Measurements from ENCODE around the gene TBCE. TPM values are rescaled to one million over a fixed set of nuclear protein-coding genes. Genes with fewer than 3 reads are reported as not detected.

The TBCE gene
- total and polyA plus RNA-seq, 9 of the 15 experiments (the other 6 are each of a cell fraction or from before 2014, with no cell fraction given): 52.6 to 92.1 (median 82.1) TPM

DNA sequence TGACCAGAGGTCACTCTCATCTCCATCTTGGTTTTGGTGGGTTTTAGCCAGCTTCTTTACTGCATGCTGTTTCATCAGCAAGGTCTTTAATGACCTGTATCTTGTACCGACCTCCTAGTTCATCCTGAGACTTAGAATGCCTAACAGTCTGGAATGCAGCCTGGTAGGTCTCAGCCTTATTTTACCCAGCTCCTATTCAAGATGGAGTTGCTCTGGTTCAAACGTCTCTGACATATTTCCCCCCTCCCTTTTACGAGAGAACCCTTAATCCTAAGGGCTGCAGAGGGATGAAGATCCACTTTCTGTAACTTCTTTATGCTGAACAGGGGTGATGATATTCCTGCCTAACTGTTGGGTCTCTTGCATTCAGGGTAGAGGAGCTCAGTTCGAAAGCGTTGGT is 43.2 kb downstream of the TBCE start (continued):
- TF ChIP-seq, protein P1, sequence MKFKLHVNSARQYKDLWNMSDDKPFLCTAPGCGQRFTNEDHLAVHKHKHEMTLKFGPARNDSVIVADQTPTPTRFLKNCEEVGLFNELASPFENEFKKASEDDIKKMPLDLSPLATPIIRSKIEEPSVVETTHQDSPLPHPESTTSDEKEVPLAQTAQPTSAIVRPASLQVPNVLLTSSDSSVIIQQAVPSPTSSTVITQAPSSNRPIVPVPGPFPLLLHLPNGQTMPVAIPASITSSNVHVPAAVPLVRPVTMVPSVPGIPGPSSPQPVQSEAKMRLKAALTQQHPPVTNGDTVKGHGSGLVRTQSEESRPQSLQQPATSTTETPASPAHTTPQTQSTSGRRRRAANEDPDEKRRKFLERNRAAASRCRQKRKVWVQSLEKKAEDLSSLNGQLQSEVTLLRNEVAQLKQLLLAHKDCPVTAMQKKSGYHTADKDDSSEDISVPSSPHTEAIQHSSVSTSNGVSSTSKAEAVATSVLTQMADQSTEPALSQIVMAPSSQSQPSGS (CRISPR knock-in tag; IDR thresholded peaks at IDR 0.05): no peak
- TF ChIP-seq, protein P2, sequence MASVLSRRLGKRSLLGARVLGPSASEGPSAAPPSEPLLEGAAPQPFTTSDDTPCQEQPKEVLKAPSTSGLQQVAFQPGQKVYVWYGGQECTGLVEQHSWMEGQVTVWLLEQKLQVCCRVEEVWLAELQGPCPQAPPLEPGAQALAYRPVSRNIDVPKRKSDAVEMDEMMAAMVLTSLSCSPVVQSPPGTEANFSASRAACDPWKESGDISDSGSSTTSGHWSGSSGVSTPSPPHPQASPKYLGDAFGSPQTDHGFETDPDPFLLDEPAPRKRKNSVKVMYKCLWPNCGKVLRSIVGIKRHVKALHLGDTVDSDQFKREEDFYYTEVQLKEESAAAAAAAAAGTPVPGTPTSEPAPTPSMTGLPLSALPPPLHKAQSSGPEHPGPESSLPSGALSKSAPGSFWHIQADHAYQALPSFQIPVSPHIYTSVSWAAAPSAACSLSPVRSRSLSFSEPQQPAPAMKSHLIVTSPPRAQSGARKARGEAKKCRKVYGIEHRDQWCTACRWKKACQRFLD (CRISPR knock-in tag; IDR thresholded peaks at IDR 0.05): peak; percentile 56; the same call in 1 of the 2 replicates
- TF ChIP-seq PYGO2 (tag; IDR thresholded peaks at IDR 0.05) (peak; percentile 77), PTTG1 (tag; IDR thresholded peaks at IDR 0.05; ENCODE audit: low read depth) (peak; percentile 85), ZNF507 (tag; conservative IDR thresholded peaks at IDR 0.05) (0 out of 2 replicates have a peak, but pooled peaks have one; percentile 19), NR4A1 (CRISPR knock-in tag; IDR thresholded peaks at IDR 0.05) (no peak), NR4A1 (tag; IDR thresholded peaks at IDR 0.05) (peak; percentile 78), ZNF311 (CRISPR knock-in tag; IDR thresholded peaks at IDR 0.05) (0 out of 2 replicates have a peak, but pooled peaks have one; percentile 72), ZNF41 (CRISPR knock-in tag; conservative IDR thresholded peaks at IDR 0.05) (0 out of 2 replicates have a peak, but pooled peaks have one; percentile 51), ZNF175 (CRISPR knock-in tag; IDR thresholded peaks at IDR 0.05; ENCODE audit: low read depth) (peak; percentile 61), BACH1 (tag; IDR thresholded peaks at IDR 0.05) (peak; percentile 29; the same call in 1 of the 2 replicates)
- TF ChIP-seq, protein P3, sequence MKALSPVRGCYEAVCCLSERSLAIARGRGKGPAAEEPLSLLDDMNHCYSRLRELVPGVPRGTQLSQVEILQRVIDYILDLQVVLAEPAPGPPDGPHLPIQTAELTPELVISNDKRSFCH (CRISPR knock-in tag; IDR thresholded peaks at IDR 0.05): no peak
- TF ChIP-seq, protein P3 (tag; IDR thresholded peaks at IDR 0.05): peak; percentile 84
- TF ChIP-seq, protein P4, sequence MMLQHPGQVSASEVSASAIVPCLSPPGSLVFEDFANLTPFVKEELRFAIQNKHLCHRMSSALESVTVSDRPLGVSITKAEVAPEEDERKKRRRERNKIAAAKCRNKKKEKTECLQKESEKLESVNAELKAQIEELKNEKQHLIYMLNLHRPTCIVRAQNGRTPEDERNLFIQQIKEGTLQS (IDR thresholded peaks at IDR 0.05): peak; percentile 18; the same call in 1 of the 2 replicates
- TF ChIP-seq, protein P4 (CRISPR knock-in tag; conservative IDR thresholded peaks at IDR 0.05): no peak
- TF ChIP-seq, protein P5, sequence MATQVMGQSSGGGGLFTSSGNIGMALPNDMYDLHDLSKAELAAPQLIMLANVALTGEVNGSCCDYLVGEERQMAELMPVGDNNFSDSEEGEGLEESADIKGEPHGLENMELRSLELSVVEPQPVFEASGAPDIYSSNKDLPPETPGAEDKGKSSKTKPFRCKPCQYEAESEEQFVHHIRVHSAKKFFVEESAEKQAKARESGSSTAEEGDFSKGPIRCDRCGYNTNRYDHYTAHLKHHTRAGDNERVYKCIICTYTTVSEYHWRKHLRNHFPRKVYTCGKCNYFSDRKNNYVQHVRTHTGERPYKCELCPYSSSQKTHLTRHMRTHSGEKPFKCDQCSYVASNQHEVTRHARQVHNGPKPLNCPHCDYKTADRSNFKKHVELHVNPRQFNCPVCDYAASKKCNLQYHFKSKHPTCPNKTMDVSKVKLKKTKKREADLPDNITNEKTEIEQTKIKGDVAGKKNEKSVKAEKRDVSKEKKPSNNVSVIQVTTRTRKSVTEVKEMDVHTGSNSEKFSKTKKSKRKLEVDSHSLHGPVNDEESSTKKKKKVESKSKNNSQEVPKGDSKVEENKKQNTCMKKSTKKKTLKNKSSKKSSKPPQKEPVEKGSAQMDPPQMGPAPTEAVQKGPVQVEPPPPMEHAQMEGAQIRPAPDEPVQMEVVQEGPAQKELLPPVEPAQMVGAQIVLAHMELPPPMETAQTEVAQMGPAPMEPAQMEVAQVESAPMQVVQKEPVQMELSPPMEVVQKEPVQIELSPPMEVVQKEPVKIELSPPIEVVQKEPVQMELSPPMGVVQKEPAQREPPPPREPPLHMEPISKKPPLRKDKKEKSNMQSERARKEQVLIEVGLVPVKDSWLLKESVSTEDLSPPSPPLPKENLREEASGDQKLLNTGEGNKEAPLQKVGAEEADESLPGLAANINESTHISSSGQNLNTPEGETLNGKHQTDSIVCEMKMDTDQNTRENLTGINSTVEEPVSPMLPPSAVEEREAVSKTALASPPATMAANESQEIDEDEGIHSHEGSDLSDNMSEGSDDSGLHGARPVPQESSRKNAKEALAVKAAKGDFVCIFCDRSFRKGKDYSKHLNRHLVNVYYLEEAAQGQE (IDR thresholded peaks at IDR 0.05; ENCODE audit: borderline replicate concordance): peak; percentile 11; the same call in 1 of the 2 replicates
- TF ChIP-seq, protein P5 (CRISPR knock-in tag; IDR thresholded peaks at IDR 0.05; ENCODE audit: low read depth): no peak
